Measurements from ENCODE around the gene CD27.

- no peak for TF ChIP-seq POLR2AphosphoS5 (IDR thresholded peaks at IDR 0.05; ENCODE audit: low read depth)
- TF ChIP-seq, protein P1, sequence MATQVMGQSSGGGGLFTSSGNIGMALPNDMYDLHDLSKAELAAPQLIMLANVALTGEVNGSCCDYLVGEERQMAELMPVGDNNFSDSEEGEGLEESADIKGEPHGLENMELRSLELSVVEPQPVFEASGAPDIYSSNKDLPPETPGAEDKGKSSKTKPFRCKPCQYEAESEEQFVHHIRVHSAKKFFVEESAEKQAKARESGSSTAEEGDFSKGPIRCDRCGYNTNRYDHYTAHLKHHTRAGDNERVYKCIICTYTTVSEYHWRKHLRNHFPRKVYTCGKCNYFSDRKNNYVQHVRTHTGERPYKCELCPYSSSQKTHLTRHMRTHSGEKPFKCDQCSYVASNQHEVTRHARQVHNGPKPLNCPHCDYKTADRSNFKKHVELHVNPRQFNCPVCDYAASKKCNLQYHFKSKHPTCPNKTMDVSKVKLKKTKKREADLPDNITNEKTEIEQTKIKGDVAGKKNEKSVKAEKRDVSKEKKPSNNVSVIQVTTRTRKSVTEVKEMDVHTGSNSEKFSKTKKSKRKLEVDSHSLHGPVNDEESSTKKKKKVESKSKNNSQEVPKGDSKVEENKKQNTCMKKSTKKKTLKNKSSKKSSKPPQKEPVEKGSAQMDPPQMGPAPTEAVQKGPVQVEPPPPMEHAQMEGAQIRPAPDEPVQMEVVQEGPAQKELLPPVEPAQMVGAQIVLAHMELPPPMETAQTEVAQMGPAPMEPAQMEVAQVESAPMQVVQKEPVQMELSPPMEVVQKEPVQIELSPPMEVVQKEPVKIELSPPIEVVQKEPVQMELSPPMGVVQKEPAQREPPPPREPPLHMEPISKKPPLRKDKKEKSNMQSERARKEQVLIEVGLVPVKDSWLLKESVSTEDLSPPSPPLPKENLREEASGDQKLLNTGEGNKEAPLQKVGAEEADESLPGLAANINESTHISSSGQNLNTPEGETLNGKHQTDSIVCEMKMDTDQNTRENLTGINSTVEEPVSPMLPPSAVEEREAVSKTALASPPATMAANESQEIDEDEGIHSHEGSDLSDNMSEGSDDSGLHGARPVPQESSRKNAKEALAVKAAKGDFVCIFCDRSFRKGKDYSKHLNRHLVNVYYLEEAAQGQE (IDR thresholded peaks at IDR 0.05; ENCODE audit: unreplicated experiment), result no peak
- TF ChIP-seq JUNB (IDR thresholded peaks at IDR 0.05; ENCODE audit: unreplicated experiment), result no peak
- TF ChIP-seq EZH2phosphoT487 (IDR thresholded peaks at IDR 0.05; ENCODE audit: unreplicated experiment), result no peak
- TF ChIP-seq CTCF (conservative IDR thresholded peaks at IDR 0.05; ENCODE audit: low read depth in 2 of 2), result no peak
- TF ChIP-seq EZH2 (IDR thresholded peaks at IDR 0.05; ENCODE audit: low read depth, unreplicated experiment), result no peak
- TF ChIP-seq ZNF114 (CRISPR knock-in tag; IDR thresholded peaks at IDR 0.05), result no peak
- TF ChIP-seq ZNF331 (CRISPR knock-in tag; IDR thresholded peaks at IDR 0.05; ENCODE audit: low read depth), result no peak
- TF ChIP-seq, protein P2, sequence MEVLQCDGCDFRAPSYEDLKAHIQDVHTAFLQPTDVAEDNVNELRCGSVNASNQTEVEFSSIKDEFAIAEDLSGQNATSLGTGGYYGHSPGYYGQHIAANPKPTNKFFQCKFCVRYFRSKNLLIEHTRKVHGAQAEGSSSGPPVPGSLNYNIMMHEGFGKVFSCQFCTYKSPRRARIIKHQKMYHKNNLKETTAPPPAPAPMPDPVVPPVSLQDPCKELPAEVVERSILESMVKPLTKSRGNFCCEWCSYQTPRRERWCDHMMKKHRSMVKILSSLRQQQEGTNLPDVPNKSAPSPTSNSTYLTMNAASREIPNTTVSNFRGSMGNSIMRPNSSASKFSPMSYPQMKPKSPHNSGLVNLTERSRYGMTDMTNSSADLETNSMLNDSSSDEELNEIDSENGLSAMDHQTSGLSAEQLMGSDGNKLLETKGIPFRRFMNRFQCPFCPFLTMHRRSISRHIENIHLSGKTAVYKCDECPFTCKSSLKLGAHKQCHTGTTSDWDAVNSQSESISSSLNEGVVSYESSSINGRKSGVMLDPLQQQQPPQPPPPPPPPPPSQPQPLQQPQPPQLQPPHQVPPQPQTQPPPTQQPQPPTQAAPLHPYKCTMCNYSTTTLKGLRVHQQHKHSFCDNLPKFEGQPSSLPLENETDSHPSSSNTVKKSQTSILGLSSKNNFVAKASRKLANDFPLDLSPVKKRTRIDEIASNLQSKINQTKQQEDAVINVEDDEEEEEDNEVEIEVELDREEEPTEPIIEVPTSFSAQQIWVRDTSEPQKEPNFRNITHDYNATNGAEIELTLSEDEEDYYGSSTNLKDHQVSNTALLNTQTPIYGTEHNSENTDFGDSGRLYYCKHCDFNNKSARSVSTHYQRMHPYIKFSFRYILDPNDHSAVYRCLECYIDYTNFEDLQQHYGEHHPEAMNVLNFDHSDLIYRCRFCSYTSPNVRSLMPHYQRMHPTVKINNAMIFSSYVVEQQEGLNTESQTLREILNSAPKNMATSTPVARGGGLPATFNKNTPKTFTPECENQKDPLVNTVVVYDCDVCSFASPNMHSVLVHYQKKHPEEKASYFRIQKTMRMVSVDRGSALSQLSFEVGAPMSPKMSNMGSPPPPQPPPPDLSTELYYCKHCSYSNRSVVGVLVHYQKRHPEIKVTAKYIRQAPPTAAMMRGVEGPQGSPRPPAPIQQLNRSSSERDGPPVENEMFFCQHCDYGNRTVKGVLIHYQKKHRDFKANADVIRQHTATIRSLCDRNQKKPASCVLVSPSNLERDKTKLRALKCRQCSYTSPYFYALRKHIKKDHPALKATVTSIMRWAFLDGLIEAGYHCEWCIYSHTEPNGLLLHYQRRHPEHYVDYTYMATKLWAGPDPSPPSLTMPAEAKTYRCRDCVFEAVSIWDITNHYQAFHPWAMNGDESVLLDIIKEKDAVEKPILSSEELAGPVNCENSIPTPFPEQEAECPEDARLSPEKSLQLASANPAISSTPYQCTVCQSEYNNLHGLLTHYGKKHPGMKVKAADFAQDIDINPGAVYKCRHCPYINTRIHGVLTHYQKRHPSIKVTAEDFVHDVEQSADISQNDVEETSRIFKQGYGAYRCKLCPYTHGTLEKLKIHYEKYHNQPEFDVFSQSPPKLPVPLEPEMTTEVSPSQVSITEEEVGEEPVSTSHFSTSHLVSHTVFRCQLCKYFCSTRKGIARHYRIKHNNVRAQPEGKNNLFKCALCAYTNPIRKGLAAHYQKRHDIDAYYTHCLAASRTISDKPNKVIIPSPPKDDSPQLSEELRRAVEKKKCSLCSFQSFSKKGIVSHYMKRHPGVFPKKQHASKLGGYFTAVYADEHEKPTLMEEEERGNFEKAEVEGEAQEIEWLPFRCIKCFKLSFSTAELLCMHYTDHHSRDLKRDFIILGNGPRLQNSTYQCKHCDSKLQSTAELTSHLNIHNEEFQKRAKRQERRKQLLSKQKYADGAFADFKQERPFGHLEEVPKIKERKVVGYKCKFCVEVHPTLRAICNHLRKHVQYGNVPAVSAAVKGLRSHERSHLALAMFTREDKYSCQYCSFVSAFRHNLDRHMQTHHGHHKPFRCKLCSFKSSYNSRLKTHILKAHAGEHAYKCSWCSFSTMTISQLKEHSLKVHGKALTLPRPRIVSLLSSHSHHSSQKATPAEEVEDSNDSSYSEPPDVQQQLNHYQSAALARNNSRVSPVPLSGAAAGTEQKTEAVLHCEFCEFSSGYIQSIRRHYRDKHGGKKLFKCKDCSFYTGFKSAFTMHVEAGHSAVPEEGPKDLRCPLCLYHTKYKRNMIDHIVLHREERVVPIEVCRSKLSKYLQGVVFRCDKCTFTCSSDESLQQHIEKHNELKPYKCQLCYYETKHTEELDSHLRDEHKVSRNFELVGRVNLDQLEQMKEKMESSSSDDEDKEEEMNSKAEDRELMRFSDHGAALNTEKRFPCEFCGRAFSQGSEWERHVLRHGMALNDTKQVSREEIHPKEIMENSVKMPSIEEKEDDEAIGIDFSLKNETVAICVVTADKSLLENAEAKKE (CRISPR knock-in tag; IDR thresholded peaks at IDR 0.05), result no peak
- TF ChIP-seq STAT1 (IDR thresholded peaks at IDR 0.05; ENCODE audit: unreplicated experiment), result no peak
- no peak for TF ChIP-seq CREB1 (CRISPR knock-in tag; IDR thresholded peaks at IDR 0.05; ENCODE audit: low read depth)
- TF ChIP-seq, protein P3, sequence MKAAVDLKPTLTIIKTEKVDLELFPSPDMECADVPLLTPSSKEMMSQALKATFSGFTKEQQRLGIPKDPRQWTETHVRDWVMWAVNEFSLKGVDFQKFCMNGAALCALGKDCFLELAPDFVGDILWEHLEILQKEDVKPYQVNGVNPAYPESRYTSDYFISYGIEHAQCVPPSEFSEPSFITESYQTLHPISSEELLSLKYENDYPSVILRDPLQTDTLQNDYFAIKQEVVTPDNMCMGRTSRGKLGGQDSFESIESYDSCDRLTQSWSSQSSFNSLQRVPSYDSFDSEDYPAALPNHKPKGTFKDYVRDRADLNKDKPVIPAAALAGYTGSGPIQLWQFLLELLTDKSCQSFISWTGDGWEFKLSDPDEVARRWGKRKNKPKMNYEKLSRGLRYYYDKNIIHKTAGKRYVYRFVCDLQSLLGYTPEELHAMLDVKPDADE (IDR thresholded peaks at IDR 0.05), result no peak
- TF ChIP-seq NANOG (IDR thresholded peaks at IDR 0.05; ENCODE audit: borderline replicate concordance), result no peak
These were observed 1.9 kb upstream of the CD27 start for GRCh38 chr12:6442836-6443235.
